HUES48 (cell line): ENCODE results near the gene OR5B3.

Experiments
- H3K27ac ChIP-seq: one replicate; pipeline ENCODE4 v1.7.0; 2013; ENCODE audit warnings: low read depth, low read length, inconsistent platforms
- H3K27me3 ChIP-seq: 2 replicates; pipeline ENCODE4 v1.6.1; 2013; ENCODE audit warnings: mild to moderate bottlenecking, low read length; ENCODE audit not compliant: control insufficient read depth, insufficient read depth
- H3K36me3 ChIP-seq: 2 replicates; pipeline ENCODE4 v1.6.1; 2013; ENCODE audit warnings: low read length; ENCODE audit not compliant: control insufficient read depth, insufficient read depth
- H3K4me1 ChIP-seq: 2 replicates; pipeline ENCODE4 v1.6.1; 2013; ENCODE audit warnings: mild to moderate bottlenecking, low read length; ENCODE audit not compliant: control insufficient read depth, insufficient read depth
- H3K4me3 ChIP-seq: 2 replicates; pipeline ENCODE4 v1.5.1; 2013; ENCODE audit warnings: mild to moderate bottlenecking, low read depth, low read length
- H3K9ac ChIP-seq: 2 replicates; pipeline ENCODE4 v1.6.1; 2013; ENCODE audit warnings: mild to moderate bottlenecking, low read depth, low read length, moderate library complexity
- H3K9me3 ChIP-seq: 2 replicates; pipeline ENCODE4 v1.6.1; 2013; ENCODE audit warnings: low read length; ENCODE audit not compliant: control insufficient read depth, insufficient read depth

The OR5B3 gene

GRCh38 chr11:58395581-58395980, 11.1 kb downstream of the OR5B3 start:
- Histone ChIP-seq H3K4me3 (no peak overlapping the region), H3K27ac (no peak overlapping the region), H3K27me3 (no peaks in the 10 kb centered on the region), H3K9ac (no peak overlapping the region), H3K9me3 (peaks cover 14% of the 10 kb centered on the region), H3K4me1 (no peaks in the 10 kb centered on the region), H3K36me3 (no peaks in the 10 kb centered on the region)

- Histone ChIP-seq H3K27me3 (no peaks in the 10 kb centered on the region), H3K9me3 (peaks cover 19% of the 10 kb centered on the region), H3K36me3 (no peaks in the 10 kb centered on the region), H3K4me1 (no peaks in the 10 kb centered on the region), H3K9ac (no peak overlapping the region), H3K27ac (no peak overlapping the region), H3K4me3 (no peak overlapping the region)
Measured at GRCh38 chr11:58394195-58394594, 12.5 kb downstream of the OR5B3 start.

GRCh38 chr11:58392746-58393145, 13.9 kb downstream of the OR5B3 start:
- Histone ChIP-seq H3K27ac (no peak overlapping the region), H3K36me3 (no peaks in the 10 kb centered on the region), H3K9ac (no peak overlapping the region), H3K4me3 (no peak overlapping the region), H3K27me3 (no peaks in the 10 kb centered on the region), H3K4me1 (no peaks in the 10 kb centered on the region), H3K9me3 (peaks cover 20% of the 10 kb centered on the region)

GRCh38 chr11:58391879-58392278, 14.8 kb downstream of the OR5B3 start:
- Histone ChIP-seq H3K27ac (no peak overlapping the region), H3K9me3 (peaks cover 20% of the 10 kb centered on the region), H3K36me3 (no peaks in the 10 kb centered on the region), H3K4me3 (no peak overlapping the region), H3K9ac (no peak overlapping the region), H3K4me1 (no peaks in the 10 kb centered on the region), H3K27me3 (no peaks in the 10 kb centered on the region)

- H3K4me3 ChIP-seq = no peak overlapping the region
- no peak overlapping the region for H3K9ac ChIP-seq
- no peaks in the 10 kb centered on the region for H3K27me3 ChIP-seq
- H3K4me1 ChIP-seq = no peaks in the 10 kb centered on the region
- peaks cover 19% of the 10 kb centered on the region for H3K9me3 ChIP-seq
- no peaks in the 10 kb centered on the region for H3K36me3 ChIP-seq
- H3K27ac ChIP-seq = no peak overlapping the region
Measured at GRCh38 chr11:58390551-58391063, 16.1 kb downstream of the OR5B3 start.

- Histone ChIP-seq H3K36me3 (no peaks in the 10 kb centered on the region), H3K27me3 (no peaks in the 10 kb centered on the region), H3K27ac (no peak within 1 kb of the TSS), H3K4me3 (no peak within 1 kb of the TSS), H3K9me3 (no peaks in the 10 kb centered on the region), H3K4me1 (no peaks in the 10 kb centered on the region), H3K9ac (no peak within 1 kb of the TSS)
Measured at GRCh38 chr11:58358969-58359368, 47.7 kb downstream of the OR5B3 start, which contains the start of gene OR5B17. Gene OR5B17, minus strand, starts transcription at chr11:58359069. Its CDS starts 0 bp downstream, at chr11:58359069.

GRCh38 chr11:58354727-58355126, 51.9 kb downstream of the OR5B3 start:
- no peak overlapping the region for H3K27ac ChIP-seq
- H3K4me1 ChIP-seq = no peaks in the 10 kb centered on the region
- H3K9ac ChIP-seq = no peak overlapping the region
- no peaks in the 10 kb centered on the region for H3K9me3 ChIP-seq
- H3K4me3 ChIP-seq = no peak overlapping the region
- H3K36me3 ChIP-seq = no peaks in the 10 kb centered on the region
- H3K27me3 ChIP-seq = no peaks in the 10 kb centered on the region
